Measurements from ENCODE around the gene RAPGEF4. TPM values are rescaled to one million over a fixed set of nuclear protein-coding genes. Genes with fewer than 3 reads are reported as not detected.
"Not testable (repeated sequence)": the region's sequence is repeated elsewhere in the genome, so short reads cannot be mapped to it uniquely, and the experiment has no call there.

RAPGEF4 gene
- total RNA-seq, 1 experiment from 2014 or later: 1.4 TPM

GRCh38 chr2:173037245-173038120, 301.8 kb downstream of the RAPGEF4 start:
- no peak overlapping the region for H2BK12ac ChIP-seq (ENCODE audit: insufficient read length, low read depth, low read length)
- no peaks in the 10 kb centered on the region for H3K79me2 ChIP-seq (ENCODE audit: insufficient read depth, low read length)
- H2BK120ac ChIP-seq (ENCODE audit: low read depth, low read length, poor library complexity, severe bottlenecking): no peak overlapping the region
- H3K4ac ChIP-seq (ENCODE audit: low read depth, low read length): no peak overlapping the region
- H4K20me1 ChIP-seq (ENCODE audit: control insufficient read depth, insufficient read depth, insufficient read length): no peaks in the 10 kb centered on the region
- no peaks in the 10 kb centered on the region for H3K4me1 ChIP-seq (ENCODE audit: insufficient read depth, low read length)
- DNase-seq: no peak
- H3K79me1 ChIP-seq (ENCODE audit: insufficient read depth, low read depth, low read length, poor library complexity, severe bottlenecking): no peaks in the 10 kb centered on the region
- no peak overlapping the region for H2AFZ ChIP-seq (ENCODE audit: low read length)
- no peaks in the 10 kb centered on the region for H3K9me3 ChIP-seq (ENCODE audit: control insufficient read depth, low read depth, low read length)
- WGBS (ENCODE audit: extremely low coverage, insufficient read length, low lambda C conversion rate): no CpG with 5 or more reads among the region's 12 CpGs
- no peak overlapping the region for H4K8ac ChIP-seq (replicated peaks; ENCODE audit: insufficient read length, low read depth, low read length)
- no peak overlapping the region for H2AK5ac ChIP-seq (ENCODE audit: insufficient read length, low read length)
- H3K27me3 ChIP-seq (ENCODE audit: insufficient read depth, low read length): no peaks in the 10 kb centered on the region
- no peak overlapping the region for H3K23ac ChIP-seq (ENCODE audit: insufficient read length, low read depth, low read length)
- no peak overlapping the region for H4K5ac ChIP-seq (ENCODE audit: insufficient read length, low read depth, low read length)
- no peaks in the 10 kb centered on the region for H3K23me2 ChIP-seq (ENCODE audit: insufficient read length, low read depth, low read length, poor library complexity, severe bottlenecking)
- no peak overlapping the region for H3K14ac ChIP-seq (ENCODE audit: insufficient read depth, low read length)
- no peak overlapping the region for H4K91ac ChIP-seq (ENCODE audit: insufficient read length, low read depth, low read length)
- no peak overlapping the region for H3K27ac ChIP-seq (ENCODE audit: insufficient read length, low read depth, low read length)
- H3K36me3 Mint-ChIP-seq (ENCODE audit: insufficient read depth in 1 of 3, low read depth in 3 of 3): no peaks in the 10 kb centered on the region
- H3K4me3 Mint-ChIP-seq: no peak overlapping the region
- no peak overlapping the region for H2BK5ac ChIP-seq (ENCODE audit: insufficient read length, low read length)
- no peak overlapping the region for H2BK20ac ChIP-seq (ENCODE audit: low read depth, low read length, poor library complexity, severe bottlenecking)
- H3K4me2 ChIP-seq (ENCODE audit: insufficient read depth, insufficient read length, low read length): no peak overlapping the region
- H3K4me1 Mint-ChIP-seq: peaks cover 4 to 5% of the 10 kb centered on the region in 2 experiments; a peak in 2 of 4 replicates
- no peak overlapping the region for H2BK15ac ChIP-seq (ENCODE audit: low read depth, low read length)
- no peak overlapping the region for H3K18ac ChIP-seq (ENCODE audit: insufficient read length, low read depth, low read length)
- no peaks in the 10 kb centered on the region for H3K27me3 Mint-ChIP-seq (ENCODE audit: low read depth)
- no peak overlapping the region for H3K9ac ChIP-seq (ENCODE audit: extremely low read depth, insufficient read length, low read length)
- no peak overlapping the region for H3K27ac Mint-ChIP-seq
- H3T11ph ChIP-seq (ENCODE audit: low read length): no peak overlapping the region
- H3K56ac ChIP-seq (ENCODE audit: insufficient read length, low read depth, low read length): no peak overlapping the region
- TF ChIP-seq CTCF (conservative IDR thresholded peaks at IDR 0.05): no peak
- H3K9me3 Mint-ChIP-seq: no peaks in the 10 kb centered on the region

- not testable (repeated sequence) for H3K56ac ChIP-seq (ENCODE audit: insufficient read length, low read depth, low read length); H3K23ac ChIP-seq (ENCODE audit: insufficient read length, low read depth, low read length); H3K79me2 ChIP-seq (ENCODE audit: insufficient read depth, low read length); H3T11ph ChIP-seq (ENCODE audit: low read length); H3K27ac ChIP-seq (ENCODE audit: insufficient read length, low read depth, low read length); DNase-seq; H2BK120ac ChIP-seq (ENCODE audit: low read depth, low read length, poor library complexity, severe bottlenecking); H3K4ac ChIP-seq (ENCODE audit: low read depth, low read length); H3K4me3 Mint-ChIP-seq; H3K79me1 ChIP-seq (ENCODE audit: insufficient read depth, low read depth, low read length, poor library complexity, severe bottlenecking); H4K91ac ChIP-seq (ENCODE audit: insufficient read length, low read depth, low read length); H3K4me2 ChIP-seq (ENCODE audit: insufficient read depth, insufficient read length, low read length); H4K8ac ChIP-seq (replicated peaks; ENCODE audit: insufficient read length, low read depth, low read length); H3K27ac Mint-ChIP-seq; H3K9me3 ChIP-seq (ENCODE audit: control insufficient read depth, low read depth, low read length); H2BK15ac ChIP-seq (ENCODE audit: low read depth, low read length); H3K4me1 Mint-ChIP-seq; H3K4me1 ChIP-seq (ENCODE audit: insufficient read depth, low read length); H3K23me2 ChIP-seq (ENCODE audit: insufficient read length, low read depth, low read length, poor library complexity, severe bottlenecking); H2BK5ac ChIP-seq (ENCODE audit: insufficient read length, low read length); H3K9me3 Mint-ChIP-seq; H2AK5ac ChIP-seq (ENCODE audit: insufficient read length, low read length); H3K9ac ChIP-seq (ENCODE audit: extremely low read depth, insufficient read length, low read length); H3K36me3 Mint-ChIP-seq (ENCODE audit: insufficient read depth in 1 of 3, low read depth in 3 of 3); H3K27me3 Mint-ChIP-seq (ENCODE audit: low read depth); H4K20me1 ChIP-seq (ENCODE audit: control insufficient read depth, insufficient read depth, insufficient read length); H4K5ac ChIP-seq (ENCODE audit: insufficient read length, low read depth, low read length); H2BK20ac ChIP-seq (ENCODE audit: low read depth, low read length, poor library complexity, severe bottlenecking); H2BK12ac ChIP-seq (ENCODE audit: insufficient read length, low read depth, low read length); H3K14ac ChIP-seq (ENCODE audit: insufficient read depth, low read length); H3K27me3 ChIP-seq (ENCODE audit: insufficient read depth, low read length); H2AFZ ChIP-seq (ENCODE audit: low read length); H3K18ac ChIP-seq (ENCODE audit: insufficient read length, low read depth, low read length)
- no CpG with 5 or more reads among the region's 2 CpGs for WGBS (ENCODE audit: extremely low coverage, insufficient read length, low lambda C conversion rate)
These were observed 302.6 kb downstream of the RAPGEF4 start for GRCh38 chr2:173038257-173038656.
